GM19455 (cell line): ENCODE data around the gene PIGX.

Source experiments
- ATAC-seq: cut with Tn5 transposase; IDR thresholded peaks from one replicate; pipeline ENCODE4 v1.9.1; 2021; ENCODE audit not compliant: unreplicated experiment

PIGX gene

DNA sequence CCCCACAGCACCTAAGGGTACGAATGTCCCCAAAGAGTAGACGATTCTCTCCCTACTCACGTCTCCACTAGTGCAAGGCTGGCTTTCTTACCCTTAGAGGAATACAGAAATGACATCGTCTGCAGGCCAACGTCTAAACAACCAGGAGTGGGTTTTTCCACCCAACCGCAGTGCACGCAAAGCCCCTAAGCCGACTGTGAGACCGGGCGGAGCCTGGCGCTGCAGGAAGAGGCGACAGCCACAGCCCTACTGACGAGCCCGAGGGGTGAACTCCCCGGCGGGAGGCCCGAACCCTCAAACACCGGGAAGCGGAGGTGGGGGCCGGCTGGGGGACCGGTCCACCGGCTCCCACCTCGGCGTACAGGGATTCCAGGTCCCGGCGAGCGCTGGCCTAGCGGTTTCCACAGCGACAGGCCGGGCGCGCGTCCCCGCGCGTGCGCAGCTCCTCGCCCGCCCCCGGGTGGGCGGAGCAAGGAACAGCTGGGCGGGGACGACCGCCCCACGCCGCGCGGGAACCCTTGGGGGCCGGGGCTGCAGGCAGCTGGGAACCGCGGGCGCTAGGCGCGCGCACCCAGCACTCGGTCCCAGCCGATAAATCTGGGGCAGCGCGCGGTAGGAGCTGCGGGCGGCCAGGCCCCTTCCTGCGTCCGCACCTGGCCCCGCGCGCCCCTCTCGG, at the start of gene PIGX, which contains the start of gene CEP19:
TSS of gene PIGX (plus strand) at position 540 of the 676 bp plus-strand sequence.
TSS of gene CEP19 (minus strand) at position 413 of the 676 bp plus-strand sequence. CDS start 3,593 bp downstream, outside the sequence.
- ATAC-seq = peak; percentile 79

DNA sequence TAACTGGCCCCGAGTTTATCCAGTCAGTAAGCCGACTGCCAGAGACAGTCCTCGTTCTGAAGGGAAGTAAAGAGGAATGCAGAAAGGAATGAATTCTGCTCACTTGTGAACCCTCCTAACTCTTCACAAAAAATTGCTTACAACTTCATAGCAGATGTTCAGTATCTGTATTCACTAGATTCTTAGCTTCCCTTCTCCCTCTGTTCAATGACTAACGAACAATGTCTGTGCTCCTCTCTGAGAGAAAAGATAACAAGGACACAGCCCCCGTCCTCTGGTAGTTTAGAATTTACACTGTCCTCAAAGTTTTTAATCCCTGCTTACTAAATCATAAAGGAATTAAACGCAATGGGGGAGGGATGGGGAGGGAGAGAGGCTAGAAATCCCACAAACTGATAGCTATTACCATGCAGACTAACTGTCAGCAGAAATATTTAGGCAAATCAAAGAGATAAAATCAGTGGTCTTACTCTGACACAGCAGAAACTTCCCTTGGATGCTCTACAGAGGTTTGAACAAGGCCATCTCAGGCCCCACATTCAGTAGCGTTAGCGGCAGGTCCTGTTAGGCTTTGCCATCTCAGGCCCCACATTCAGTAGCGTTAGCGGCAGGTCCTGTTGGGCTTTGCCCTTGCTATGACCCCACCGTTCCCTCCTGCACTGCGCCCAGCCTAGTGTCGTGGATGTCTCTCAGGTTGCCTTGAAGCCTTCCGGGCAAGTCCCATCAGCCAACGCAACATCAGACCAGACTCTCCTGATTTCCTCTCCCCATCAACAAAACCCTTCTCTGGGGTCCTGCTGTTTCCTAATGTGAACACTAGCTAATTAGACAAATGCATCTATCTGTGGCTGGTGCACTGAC, 49.2 kb upstream of the PIGX start:
- ATAC-seq = no peak

DNA sequence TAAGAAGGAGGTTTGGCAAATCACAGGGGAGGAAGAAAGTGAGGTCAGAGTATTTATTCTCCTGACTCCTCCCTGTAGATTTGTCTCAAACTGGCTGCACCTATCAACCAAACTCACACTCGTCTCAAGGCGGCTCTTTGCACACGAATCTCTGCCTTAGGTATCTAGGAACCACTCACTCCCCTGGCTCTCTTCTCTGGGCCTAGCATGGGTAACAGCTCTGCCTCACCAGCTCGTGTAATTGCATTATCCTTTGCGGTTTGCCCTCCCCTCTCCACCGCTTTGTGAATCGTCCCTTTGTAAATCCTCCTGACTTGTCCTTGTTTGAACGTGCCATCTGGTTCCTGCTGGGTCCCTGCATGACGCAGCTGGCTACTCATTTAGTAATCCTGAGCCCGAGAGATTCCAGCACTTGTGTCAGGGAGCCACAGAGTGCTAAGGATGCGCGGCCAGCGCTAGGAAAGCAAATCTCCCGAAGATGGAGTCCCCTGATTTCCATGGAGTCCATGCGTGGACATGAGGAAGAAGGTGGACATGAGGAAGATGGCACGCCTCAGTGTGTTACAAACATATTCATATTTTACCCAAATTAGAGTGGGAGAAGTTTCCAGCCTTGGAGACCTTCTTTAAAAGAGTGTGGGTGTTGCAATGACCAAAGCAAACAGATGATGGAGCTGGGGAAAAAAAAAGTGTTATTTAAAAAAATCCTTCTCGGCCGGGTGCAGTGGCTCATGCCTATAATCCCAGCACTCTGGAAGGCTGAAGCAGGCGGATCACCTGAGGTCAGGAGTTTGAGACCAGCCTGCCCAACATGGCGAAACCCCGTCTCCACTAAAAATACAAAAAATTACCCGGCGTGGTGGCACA, 45.9 kb upstream of the PIGX start:
- no peak for ATAC-seq

DNA sequence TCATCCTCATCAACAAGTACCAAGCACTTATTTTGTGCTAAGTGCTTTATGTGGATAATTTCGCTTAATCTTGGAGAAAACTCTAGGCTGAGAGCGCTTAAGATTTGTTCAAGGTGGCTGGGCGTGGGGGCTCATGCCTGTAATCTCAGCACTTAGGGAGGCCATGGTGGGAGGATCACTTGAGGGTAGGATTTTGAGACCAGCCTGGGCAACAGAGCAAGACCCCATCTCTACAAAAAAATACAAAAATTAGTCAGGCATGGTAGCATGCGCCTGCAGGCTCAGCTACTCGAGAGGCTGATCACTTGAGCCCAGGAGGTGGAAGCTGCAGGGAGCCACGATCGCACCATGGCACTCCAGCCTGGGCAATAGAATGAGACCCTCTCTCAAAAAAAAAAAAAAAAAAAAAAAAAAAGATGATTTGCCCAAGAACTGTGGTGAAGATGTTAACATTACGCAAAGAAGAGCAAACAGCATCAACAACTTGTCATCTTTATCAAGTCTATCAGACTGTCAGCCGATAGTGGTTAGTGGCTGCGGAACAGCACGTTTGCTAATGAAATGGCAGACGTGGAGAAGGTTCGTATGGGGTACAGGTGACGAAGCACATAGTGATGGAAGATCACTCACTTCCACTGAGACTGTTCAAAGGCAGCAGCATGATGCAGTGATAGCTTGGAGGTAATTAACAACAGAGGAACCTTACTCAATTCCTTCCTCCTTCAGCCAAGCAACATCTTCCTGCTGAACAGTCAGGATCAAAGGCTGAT, 44.9 kb upstream of the PIGX start:
- ATAC-seq = no peak

DNA sequence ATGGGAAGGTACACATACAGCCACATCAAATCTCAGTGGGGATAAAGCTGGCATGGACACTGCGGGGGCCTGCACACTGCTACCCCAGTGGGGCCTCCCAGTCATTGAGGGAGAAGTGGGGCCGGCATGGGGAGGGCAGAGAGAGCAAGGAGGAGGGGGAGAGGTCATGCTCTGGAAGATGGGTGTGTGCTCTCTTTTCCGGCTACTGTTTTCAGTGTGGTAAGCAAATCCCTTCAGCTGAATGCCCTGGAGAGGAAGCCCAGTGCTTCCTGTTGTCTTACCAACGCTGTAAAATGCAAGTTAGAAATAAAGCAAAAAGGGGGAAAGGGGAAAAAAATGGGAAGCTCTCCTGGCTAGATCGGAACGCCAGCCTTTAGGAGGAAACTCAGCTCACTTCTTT, 41.8 kb upstream of the PIGX start:
- ATAC-seq = no peak

DNA sequence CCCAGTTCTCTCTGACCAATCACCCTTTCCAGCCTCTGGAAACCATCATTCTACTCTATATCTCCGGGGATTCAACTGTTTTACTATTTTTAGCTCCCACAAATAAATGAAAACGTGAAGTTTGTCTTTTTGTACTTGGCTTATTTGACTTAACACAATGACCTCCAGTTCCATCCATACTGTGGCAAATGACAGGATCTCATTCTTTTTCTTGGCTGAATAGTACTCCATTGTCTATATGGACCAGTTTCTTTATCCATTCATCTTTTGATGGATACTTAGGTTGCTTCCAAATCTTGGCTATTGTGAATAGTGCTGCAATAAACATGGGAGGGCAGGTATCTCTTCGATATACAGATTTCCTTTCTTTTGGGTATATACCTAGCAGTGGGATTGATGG, 38.5 kb upstream of the PIGX start:
- ATAC-seq = no peak

DNA sequence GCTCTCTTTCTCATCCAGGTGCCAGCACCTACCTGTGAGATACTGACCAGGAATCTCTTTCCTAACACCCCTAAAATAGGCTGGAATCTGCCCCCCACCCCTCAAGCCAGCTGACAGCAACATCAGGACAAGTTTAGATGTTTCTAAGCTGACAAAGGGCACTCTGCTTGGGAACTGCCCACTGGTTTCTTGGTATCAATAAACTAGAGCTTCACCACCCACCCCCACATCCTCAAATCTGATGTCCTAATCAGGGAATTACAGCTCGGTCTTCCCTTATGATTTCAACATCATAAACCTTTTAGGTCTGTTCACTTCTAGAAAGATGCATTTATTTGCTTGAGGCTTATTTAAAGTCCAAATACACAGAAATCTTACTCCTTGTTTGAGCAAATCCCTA, 34.8 kb upstream of the PIGX start:
- ATAC-seq = no peak

DNA sequence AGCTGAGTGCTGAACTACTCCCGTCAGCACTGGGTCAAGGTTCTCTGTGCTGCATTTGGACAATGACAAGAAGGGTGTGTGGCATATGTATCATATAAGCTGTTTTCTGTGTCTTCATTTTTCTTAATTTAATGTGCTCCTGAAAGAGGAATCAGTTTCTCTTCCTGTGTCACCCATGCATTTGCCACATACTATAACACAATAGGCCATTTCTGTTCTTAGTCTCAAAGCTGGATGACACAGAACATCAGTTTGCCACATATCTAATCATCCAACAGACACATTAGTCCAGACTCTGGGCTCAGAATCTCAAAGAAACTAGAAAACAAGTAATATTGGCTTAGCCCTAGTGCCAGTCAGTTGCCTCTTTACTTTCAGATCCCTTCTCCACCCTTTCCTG, 34.2 kb upstream of the PIGX start:
- ATAC-seq = no peak

DNA sequence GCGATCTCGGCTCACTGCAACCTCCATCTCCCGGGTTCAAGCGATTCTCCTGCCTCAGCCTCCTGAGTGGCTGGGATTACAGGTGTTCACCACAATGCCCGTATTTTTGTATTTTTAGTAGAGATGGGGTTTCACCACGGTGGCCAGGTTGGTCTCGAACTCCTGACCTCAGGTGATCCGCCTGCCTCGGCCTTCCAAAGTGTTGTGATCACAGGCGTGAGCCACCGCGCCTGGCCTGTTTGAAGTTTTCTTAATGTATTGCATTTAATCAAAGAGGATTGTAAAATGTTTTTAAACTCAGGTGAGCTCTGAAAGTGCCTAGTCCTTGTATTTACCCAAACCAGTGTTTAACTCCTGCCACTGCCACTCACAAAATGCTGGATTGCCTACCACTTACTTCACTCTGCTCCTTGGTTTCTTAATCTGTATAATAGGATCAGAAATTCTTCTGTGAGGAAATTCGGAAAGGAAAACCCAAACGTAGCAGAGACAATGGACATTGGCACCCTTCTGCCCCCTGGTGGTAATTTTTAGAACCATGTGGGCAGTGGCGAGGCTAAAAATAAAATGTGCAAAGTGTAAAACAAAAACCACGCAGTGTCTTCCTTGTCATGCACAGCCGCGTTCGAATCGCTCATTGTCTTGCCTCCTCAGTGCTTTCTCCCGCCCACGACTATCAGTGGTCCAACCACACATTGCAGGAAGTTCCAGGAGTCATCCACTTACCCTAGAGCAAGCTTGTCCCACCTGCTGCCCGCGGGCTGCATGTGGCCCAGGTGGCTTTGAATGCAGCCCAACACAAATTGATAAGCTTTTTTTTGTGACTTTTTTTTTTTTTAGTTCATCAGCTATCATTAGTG, 27.4 kb upstream of the PIGX start:
- ATAC-seq = peak; percentile 78

DNA sequence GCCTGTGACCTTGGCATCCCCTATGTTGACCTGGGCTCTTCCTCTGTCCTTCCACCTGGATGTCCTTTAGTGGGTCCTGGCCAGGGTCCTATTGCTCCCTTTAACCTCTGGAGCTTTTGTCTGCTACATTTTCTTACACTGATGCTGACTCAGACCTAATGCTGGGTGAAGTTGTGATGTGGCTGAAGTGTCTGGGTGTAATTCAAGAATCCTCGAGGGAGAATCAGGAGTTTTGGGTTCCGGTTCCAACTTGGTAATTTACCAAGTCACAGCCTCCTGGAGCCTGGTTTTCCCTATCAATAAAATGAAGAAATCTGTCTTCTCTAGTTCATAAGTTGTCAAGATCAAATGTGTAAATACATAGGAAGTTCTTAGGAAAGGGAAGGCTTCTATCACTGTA, 25.7 kb upstream of the PIGX start:
- ATAC-seq = no peak

DNA sequence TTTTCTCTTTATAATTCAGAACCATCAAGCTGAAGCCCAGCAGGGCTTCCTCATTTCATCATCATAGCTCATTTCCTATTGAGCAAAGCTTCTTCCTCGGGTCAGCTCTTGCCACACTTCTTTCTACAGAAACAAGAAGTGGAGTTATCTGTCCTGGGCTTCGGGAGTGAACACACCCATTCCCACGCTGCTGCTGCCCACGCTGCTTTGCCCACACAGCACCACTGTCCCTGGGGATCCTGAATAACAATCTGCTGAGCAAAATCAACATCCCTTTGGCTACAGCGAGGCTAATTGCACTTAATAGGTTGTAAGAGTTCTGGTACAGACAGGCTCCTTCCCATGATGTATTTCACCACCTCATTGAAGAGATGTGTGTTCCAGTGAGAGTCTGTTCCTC, 23.8 kb upstream of the PIGX start:
- no peak for ATAC-seq

DNA sequence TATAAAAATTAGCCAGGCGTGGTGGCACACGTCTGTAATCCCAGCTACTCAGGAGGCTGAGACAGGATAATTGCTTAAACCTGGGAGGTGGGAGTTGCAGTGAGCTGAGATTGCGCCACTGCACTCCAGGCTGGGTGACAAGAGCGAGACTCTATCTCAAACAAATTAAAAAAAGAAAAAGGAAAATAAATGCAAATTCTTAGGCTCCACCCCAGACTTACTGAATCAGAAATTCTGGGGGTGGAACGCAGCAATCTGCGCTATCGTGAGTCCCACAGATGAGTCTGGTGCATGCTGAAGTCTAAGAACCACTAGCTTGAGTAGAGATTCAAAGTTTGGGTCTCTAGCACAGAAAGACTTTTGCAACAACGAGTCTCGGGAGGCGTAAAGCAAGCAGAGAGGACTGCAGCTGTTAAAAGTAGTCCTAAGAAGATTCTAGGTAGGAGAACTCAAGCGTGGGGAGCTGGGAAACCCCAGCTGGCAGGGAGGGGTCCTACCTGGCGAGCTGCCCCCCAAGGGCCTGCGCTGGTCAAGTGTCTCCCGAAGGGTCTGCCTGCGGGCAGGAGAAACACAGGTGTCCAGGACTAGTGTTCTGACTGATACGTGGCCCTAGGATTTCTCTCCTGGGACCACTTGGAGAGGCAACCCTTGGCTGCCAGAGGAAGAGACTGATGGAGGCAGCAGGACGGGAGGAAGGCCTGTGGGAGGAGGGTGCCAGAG, 22.1 kb upstream of the PIGX start:
- ATAC-seq = no peak

DNA sequence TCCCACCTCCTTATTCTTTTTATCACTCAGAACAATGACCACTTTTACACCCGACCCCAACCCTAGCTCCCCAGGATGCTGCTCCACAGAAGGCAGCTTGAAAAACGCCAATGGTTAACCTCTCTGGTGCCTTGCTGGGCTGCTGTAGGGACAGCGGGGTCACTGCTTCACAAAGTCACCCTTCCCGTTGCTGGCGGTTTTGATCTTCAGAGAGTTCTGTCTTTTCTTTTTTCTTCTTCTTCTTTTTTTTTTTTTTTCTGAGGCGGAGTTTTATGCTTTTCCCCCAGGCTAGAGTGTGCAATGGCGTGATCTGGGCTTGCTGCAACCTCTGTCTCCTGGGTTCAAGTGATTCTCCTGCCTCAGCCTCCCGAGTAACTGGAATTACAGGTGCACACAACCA, 20.8 kb upstream of the PIGX start:
- no peak for ATAC-seq

DNA sequence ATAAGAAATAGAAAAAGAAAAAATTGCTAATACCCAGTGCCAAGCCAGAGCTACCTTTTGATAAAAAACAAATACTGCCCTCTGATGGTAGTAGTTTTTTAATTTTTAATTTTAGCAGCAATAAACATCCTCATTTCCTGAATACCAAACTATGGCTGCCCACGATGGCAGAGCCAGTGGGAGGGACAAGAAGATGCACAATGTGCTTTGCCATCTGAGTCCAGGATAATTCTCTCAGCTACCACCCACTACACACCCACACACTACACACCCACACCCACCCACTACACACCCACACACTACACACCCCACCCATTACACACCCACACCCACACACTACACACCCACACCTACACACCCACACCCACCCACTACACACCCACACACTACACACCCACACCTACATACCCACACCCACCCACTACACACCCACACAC, 18.0 kb upstream of the PIGX start:
- ATAC-seq = no peak

DNA sequence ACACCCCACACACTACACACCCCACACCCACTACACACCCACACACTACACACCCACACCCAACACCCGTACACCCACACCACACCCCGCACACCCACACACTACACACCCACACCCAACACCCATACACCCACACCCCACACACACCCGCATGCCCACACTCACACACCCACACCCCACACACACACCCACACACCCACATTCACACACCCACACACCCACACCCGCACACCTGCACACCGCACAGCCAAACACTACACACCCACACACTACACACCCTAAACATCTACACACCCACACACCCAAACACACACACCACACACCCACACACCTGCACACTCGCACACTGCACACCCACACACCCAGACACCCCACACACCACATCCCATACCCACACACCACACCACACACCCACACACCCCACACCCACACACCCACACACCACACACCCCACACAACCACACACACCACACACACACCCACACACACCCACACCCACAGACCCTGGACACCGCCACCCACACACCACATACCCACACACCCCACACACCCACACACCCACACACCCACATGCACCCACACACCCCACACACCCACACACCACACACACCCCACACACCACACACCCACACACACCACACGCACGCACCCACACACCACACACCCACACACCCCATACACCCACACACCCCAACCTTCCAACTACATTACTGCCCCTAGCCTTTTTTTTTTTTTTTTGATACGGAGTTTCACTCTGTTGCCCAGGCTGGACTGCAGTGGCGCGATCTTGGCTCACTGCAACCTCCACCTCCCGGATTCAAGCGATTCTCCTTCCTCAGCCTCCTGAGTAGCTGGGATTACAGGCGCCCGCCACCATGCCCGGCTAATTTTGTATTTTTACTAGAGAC, 17.0 kb upstream of the PIGX start:
- ATAC-seq = no peak

DNA sequence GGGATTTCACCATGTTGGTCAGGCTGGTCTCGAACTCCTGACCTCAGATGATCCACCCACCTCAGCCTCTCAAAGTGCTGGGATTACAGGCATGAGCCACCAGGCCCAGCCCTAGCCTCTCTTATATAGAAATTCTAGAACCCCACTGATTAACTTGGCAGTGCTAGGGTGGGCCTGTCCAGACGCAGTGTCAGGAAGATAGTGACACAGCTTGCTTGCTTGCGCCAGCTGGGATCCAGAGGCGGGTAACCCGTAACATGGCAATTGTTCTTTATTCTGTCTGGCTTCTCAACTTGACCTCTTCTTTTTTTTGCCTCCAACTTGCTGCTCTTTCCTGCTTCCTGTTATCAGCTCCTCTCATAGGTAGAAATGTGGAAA, 16.3 kb upstream of the PIGX start:
- no peak for ATAC-seq

DNA sequence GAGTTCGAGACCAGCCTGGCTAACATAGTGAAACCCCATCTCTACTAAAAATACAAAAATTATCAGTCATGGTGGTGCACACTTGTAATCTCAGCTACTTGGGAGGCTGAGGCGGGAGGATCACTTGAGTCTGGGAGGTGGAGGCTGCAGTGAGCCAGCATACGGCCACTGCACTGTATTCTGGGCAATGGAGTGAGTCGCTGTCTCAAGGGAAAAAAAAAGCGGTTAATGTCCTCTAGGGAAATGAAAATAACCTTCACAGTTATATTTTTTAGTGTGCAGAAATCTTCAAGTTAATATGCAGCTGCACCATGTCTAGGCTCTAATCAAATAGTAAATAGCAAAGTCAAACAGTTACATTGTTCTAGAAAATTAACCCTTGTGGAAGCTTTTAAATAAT, 14.9 kb upstream of the PIGX start:
- ATAC-seq = no peak

DNA sequence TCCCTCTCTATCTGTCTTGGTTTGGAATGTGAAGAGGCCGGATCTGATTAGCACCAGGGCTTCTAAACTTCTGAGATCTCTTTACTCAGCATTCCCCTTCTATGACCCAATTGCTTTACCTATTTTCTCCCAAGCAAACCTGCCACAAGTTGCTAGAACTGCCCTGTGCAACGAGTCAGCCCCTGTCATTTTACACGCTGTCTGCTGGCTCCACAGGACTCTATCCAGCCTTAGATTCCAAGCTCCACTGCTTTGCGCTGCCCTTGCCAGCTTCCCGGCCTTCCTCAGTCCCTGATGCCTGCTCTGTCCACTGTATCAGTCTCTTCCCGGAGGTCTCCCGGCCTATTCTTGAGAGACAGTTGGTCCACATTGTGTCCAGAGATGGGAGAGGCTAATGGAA, 12.4 kb upstream of the PIGX start:
- no peak for ATAC-seq
